CD8-positive, alpha-beta memory T cell (primary cell): ENCODE measurements around the gene DMRTC2. TPM values are rescaled to one million over a fixed set of nuclear protein-coding genes. Genes with fewer than 3 reads are reported as not detected.
"Not testable (repeated sequence)": the region's sequence is repeated elsewhere in the genome, so short reads cannot be mapped to it uniquely, and the experiment has no call there.

Experiments
- CTCF ChIA-PET: fragments of 350-600 bp; sonication (Branson Sonifier 250); formaldehyde crosslinking; loops from one replicate; lab custom pipeline; 2021; ENCODE audit warnings: antibody characterized with exemption; lab: Charles Lee
- POLR2A ChIA-PET: fragments of 350-600 bp; sonication (Branson Sonifier 250); formaldehyde crosslinking; loops from one replicate; lab custom pipeline; 2021; ENCODE audit warnings: antibody characterized with exemption; lab: Charles Lee
- DNase-seq, 5 donors: peaks; one replicate each; pipeline versions ENCODE4 v3.0.0 to v3.0.0-alpha.2; 2020 to 2022; ENCODE audit warnings: mixed read lengths in 1 of 5
- H3K27ac ChIP-seq: one replicate; pipeline ENCODE4 v1.7.0; 2013; ENCODE audit warnings: low read depth, mild to moderate bottlenecking, low read length, moderate library complexity
- H3K27me3 ChIP-seq: 2 replicates; pipeline ENCODE4 v1.7.0; 2013; ENCODE audit warnings: low read length, mild to moderate bottlenecking; ENCODE audit not compliant: insufficient read depth, poor library complexity, severe bottlenecking
- H3K36me3 ChIP-seq: 2 replicates; pipeline ENCODE4 v1.7.0; 2013; ENCODE audit warnings: mild to moderate bottlenecking, low read length, moderate library complexity; ENCODE audit not compliant: insufficient read depth
- H3K4me1 ChIP-seq: 2 replicates; pipeline ENCODE4 v1.7.0; 2013; ENCODE audit warnings: mild to moderate bottlenecking, low read length, moderate library complexity; ENCODE audit not compliant: insufficient read depth
- H3K4me3 ChIP-seq: 2 replicates; pipeline ENCODE4 v1.7.0; 2013; ENCODE audit warnings: mild to moderate bottlenecking, low read length
- H3K9me3 ChIP-seq: 2 replicates; pipeline ENCODE4 v1.7.0; 2013; ENCODE audit warnings: mild to moderate bottlenecking, low read length
- H3K27ac Mint-ChIP-seq, 8 donors: one replicate each; pipeline ENCODE4 v1.8.0; 2020 to 2021; ENCODE audit warnings: mixed read lengths in 8 of 8, mild to moderate bottlenecking in 6 of 8, inconsistent platforms in 3 of 8, moderate library complexity in 3 of 8
- H3K27me3 Mint-ChIP-seq, 2 donors: one replicate each; pipeline ENCODE4 v1.8.0; 2020 to 2021; ENCODE audit warnings: mixed read lengths in 2 of 2, mild to moderate bottlenecking in 1 of 2, moderate library complexity in 1 of 2
- H3K36me3 Mint-ChIP-seq, 3 donors: one replicate each; pipeline ENCODE4 v1.8.0; 2020 to 2021; ENCODE audit warnings: mixed read lengths in 3 of 3, inconsistent platforms in 1 of 3, mild to moderate bottlenecking in 1 of 3
- H3K4me1 Mint-ChIP-seq, 3 donors: one replicate each; pipeline ENCODE4 v1.8.0; 2020 to 2021; ENCODE audit warnings: mixed read lengths in 3 of 3, inconsistent platforms in 1 of 3, mild to moderate bottlenecking in 1 of 3
- H3K4me3 Mint-ChIP-seq, 7 donors: one replicate each; pipeline ENCODE4 v1.8.0; 2020 to 2021; ENCODE audit warnings: mixed read lengths in 7 of 7, mild to moderate bottlenecking in 6 of 7, moderate library complexity in 4 of 7, inconsistent platforms in 2 of 7
- H3K9me3 Mint-ChIP-seq, 5 donors: one replicate each; pipeline ENCODE4 v1.8.0; 2020 to 2022; ENCODE audit warnings: mixed read lengths in 5 of 5, mild to moderate bottlenecking in 3 of 5, moderate library complexity in 2 of 5, inconsistent platforms in 1 of 5
- polyA plus RNA-seq: library from polyadenylated mRNA; unstranded; fragments of 300-500 nt; fragmentation: Illumina TruSeq; gene quantifications from one replicate; pipeline ENCODE4 v1.2.3, GENCODE V29; 2021
- total RNA-seq, 2 experiments: library from RNA; stranded (reverse); gene quantifications; one replicate each; pipeline ENCODE4 v1.2.3, GENCODE V29; 2021

DMRTC2 gene
- total and polyA plus RNA-seq, 3 experiments from 2014 or later: not detected

DNA sequence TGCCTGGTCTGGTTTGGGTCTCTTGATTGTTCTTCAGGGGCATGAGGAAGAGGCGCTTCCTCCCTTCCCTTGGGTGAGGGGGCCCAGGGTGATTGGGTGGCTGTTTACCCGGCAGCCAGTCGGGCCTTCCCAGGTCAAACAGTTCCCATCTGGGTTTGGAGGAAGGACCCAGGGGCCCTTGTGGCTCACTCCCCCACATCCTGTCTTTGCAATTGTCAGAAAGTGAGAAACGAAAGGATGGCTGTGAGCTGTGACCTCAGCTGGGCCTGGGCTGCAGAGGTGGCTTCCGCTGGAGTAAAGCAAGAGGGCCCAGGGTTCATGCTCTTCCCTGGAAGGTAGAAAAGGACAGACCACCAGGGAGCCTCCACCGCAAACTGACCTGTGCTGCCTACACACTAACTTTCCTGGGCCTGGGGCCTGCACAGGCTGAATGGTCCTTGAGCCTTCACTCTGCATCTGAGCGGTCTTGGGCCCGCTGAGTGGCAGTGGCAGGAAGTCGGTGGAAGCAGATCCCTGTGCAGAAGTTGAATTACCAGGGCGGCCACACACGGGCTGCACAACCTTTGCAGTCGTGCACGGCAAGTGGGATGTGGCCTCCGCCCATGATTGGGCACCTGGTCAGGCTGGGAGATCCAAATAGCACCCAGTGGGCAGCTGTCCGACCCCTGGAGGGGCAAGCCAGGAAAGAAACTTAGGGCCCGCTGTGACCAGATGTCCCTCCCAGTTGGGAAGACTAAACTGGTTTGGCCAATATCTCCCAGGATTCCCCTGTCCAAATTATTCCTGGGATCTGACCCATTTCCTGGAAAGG lies 26.9 kb downstream of the DMRTC2 start:
- H3K27me3 Mint-ChIP-seq: no peaks in the 10 kb centered on the region
- peak overlapping the region; percentile 3 for H3K4me3 ChIP-seq

DNA sequence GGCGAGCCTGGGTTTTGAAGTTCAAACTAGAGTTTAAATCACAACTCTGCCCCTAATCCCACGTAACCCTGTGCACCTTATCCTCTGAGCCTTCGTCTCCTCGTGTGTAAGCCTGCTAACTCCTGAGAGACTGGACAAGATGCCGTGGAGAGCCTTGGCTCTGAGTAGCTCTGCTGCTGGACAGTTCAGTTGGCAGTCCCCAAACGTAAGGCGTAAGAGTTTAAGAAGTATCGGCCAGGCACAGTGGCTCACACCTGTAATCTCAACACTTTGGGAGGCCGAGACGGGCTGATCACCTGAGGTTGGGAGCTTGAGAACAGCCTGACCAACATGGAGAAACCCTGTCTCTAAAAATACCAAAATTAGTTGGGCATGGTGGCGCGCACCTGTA lies 27.5 kb downstream of the DMRTC2 start:
- Mint-ChIP-seq H3K27ac (peak overlapping the region; percentile 56 to 99 (median 98)), H3K9me3 (no peaks in the 10 kb centered on the region), H3K4me1 (peaks cover 66 to 90% (median 79%) of the 10 kb centered on the region in 3 donors), H3K4me3 (peak overlapping the region in 1 of 7 donors; percentile 11), H3K36me3 (peaks cover 4 to 44% (median 8%) of the 10 kb centered on the region in 3 donors), H3K27me3 (no peaks in the 10 kb centered on the region)
- POLR2A ChIA-PET: interaction anchor here (0.8 to 8.6 kb wide), 8 partner anchors 10 to 78 kb away, joined by 3 to 190 read pairs (median 13); partner anchors contain the start of genes ARHGEF1 and RPS19
- Histone ChIP-seq H3K36me3 (peaks cover 25% of the 10 kb centered on the region), H3K27ac (peak overlapping the region; percentile 52), H3K27me3 (no peaks in the 10 kb centered on the region), H3K4me1 (peaks cover 100% of the 10 kb centered on the region), H3K9me3 (no peaks in the 10 kb centered on the region), H3K4me3 (peak overlapping the region; percentile 3)
- CTCF ChIA-PET: interaction anchor here (1.3 to 16.3 kb wide), 15 partner anchors 9 to 85 kb away, joined by 3 to 227 read pairs (median 19); partner anchors contain the start of genes ARHGEF1, ERFL, RABAC1 and RPS19
- DNase-seq: no peak

More for the DNA sequence above, 26.9 kb downstream of the DMRTC2 start:
- peak overlapping the region; percentile 92 to 99 (median 98) for H3K27ac Mint-ChIP-seq
- peak; percentile 44 to 83 (median 77) for DNase-seq
- CTCF ChIA-PET: interaction anchor here (1.3 to 16.3 kb wide), 13 partner anchors 12 to 86 kb away, joined by 3 to 227 read pairs (median 11); partner anchors contain the start of genes ARHGEF1, ERFL and RPS19
- peaks cover 4 to 46% (median 8%) of the 10 kb centered on the region in 3 donors for H3K36me3 Mint-ChIP-seq
- Histone ChIP-seq H3K36me3 (peaks cover 25% of the 10 kb centered on the region), H3K4me1 (peaks cover 100% of the 10 kb centered on the region), H3K27ac (peak overlapping the region; percentile 52), H3K27me3 (no peaks in the 10 kb centered on the region), H3K9me3 (no peaks in the 10 kb centered on the region)
- H3K4me3 Mint-ChIP-seq: peak overlapping the region; percentile 23 to 91 (median 77)
- POLR2A ChIA-PET: interaction anchor here (0.6 to 8.6 kb wide), 7 partner anchors 9 to 75 kb away, joined by 3 to 190 read pairs (median 6); partner anchors contain the start of genes ARHGEF1 and RPS19
- peaks cover 61 to 84% (median 73%) of the 10 kb centered on the region in 3 donors for H3K4me1 Mint-ChIP-seq
- no peaks in the 10 kb centered on the region for H3K9me3 Mint-ChIP-seq

GRCh38 chr19:41872775-41873647 lies 28.2 kb downstream of the DMRTC2 start:
- peak overlapping the region; percentile 35 to 81 (median 64) for H3K4me3 Mint-ChIP-seq
- Histone ChIP-seq H3K9me3 (no peaks in the 10 kb centered on the region), H3K27ac (no peak overlapping the region), H3K4me3 (no peak overlapping the region), H3K4me1 (peaks cover 100% of the 10 kb centered on the region), H3K27me3 (no peaks in the 10 kb centered on the region), H3K36me3 (peaks cover 25% of the 10 kb centered on the region)
- H3K27me3 Mint-ChIP-seq: no peaks in the 10 kb centered on the region
- ChIA-PET POLR2A (interaction anchor here (0.7 to 8.6 kb wide), 16 partner anchors 9 to 86 kb away, joined by 3 to 190 read pairs (median 5); partner anchors contain the start of genes ARHGEF1, RABAC1 and RPS19), CTCF (interaction anchor here (1.2 to 16.3 kb wide), 16 partner anchors 9 to 85 kb away, joined by 4 to 227 read pairs (median 16); partner anchors contain the start of genes ARHGEF1, ERFL, RABAC1 and RPS19)
- no peaks in the 10 kb centered on the region for H3K9me3 Mint-ChIP-seq
- peaks cover 68 to 91% (median 79%) of the 10 kb centered on the region in 3 donors for H3K4me1 Mint-ChIP-seq
- DNase-seq: peak; percentile 49 to 79 (median 57)
- peak overlapping the region; percentile 80 to 99 (median 98) for H3K27ac Mint-ChIP-seq
- peaks cover 4 to 37% (median 6%) of the 10 kb centered on the region in 3 donors for H3K36me3 Mint-ChIP-seq

DNA sequence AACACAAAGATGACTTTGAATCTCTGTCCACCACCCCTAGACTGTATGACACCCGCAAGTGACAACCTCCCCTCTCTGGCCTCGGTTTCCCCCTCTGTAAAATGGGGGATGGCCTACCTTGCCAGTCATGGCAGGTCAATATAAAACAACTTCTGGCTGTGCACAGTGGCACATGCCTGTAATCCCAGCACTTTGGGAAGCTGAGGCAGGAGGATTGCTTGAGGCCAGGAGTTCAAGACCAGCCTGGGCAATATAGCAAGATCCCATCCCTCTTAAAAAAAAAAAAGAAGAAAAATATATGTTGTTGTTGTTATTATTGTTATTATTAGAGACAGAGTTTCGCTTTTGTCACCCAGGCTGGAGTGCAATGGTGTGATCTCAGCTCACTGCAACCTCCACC lies 31.1 kb downstream of the DMRTC2 start:
- DNase-seq, H3K9me3 Mint-ChIP-seq, H3K36me3 ChIP-seq, H3K9me3 ChIP-seq, H3K27me3 ChIP-seq, H3K27me3 Mint-ChIP-seq: not testable (repeated sequence)
- Histone ChIP-seq H3K4me3 (peak overlapping the region; percentile 40), H3K4me1 (peaks cover 98% of the 10 kb centered on the region), H3K27ac (peak overlapping the region; percentile 82)
- Mint-ChIP-seq H3K36me3 (peaks cover 4 to 10% (median 4%) of the 10 kb centered on the region in 3 donors), H3K4me1 (peaks cover 65 to 93% (median 70%) of the 10 kb centered on the region in 3 donors), H3K27ac (peak overlapping the region; percentile 97 to 100 (median 99)), H3K4me3 (peak overlapping the region; percentile 69 to 89 (median 77))
- ChIA-PET CTCF (interaction anchor here (1.0 to 16.3 kb wide), 11 partner anchors 11 to 82 kb away, joined by 3 to 227 read pairs (median 27); partner anchors contain the start of genes ARHGEF1, ERFL, RABAC1 and RPS19), POLR2A (interaction anchor here (0.7 to 8.6 kb wide), 8 partner anchors 11 to 1906 kb away, joined by 3 to 190 read pairs (median 8); partner anchors contain the start of genes ARHGEF1 and RPS19)

- H3K9me3 Mint-ChIP-seq: no peaks in the 10 kb centered on the region
- Histone ChIP-seq H3K4me1 (peaks cover 95% of the 10 kb centered on the region), H3K36me3 (no peaks in the 10 kb centered on the region), H3K27me3 (no peaks in the 10 kb centered on the region), H3K9me3 (no peaks in the 10 kb centered on the region), H3K27ac (peak within 1 kb of the TSS; percentile 82), H3K4me3 (peak within 1 kb of the TSS; percentile 49)
- CTCF ChIA-PET: interaction anchor here (1.9 to 16.3 kb wide), 3 partner anchors 10 to 75 kb away, joined by 6 to 227 read pairs (median 53); partner anchors contain the start of gene ARHGEF1
- H3K27ac Mint-ChIP-seq: peak within 1 kb of the TSS; percentile 93 to 100 (median 98)
- DNase-seq: peak in 1 of 5 donors; percentile 49
- POLR2A ChIA-PET: interaction anchor here (2.2 to 8.6 kb wide), 2 partner anchors 11 to 69 kb away, joined by 19 to 190 read pairs; partner anchors contain the start of gene ARHGEF1
- no peaks in the 10 kb centered on the region for H3K36me3 Mint-ChIP-seq
- no peaks in the 10 kb centered on the region for H3K27me3 Mint-ChIP-seq
- peak within 1 kb of the TSS; percentile 23 to 89 (median 71) for H3K4me3 Mint-ChIP-seq
- H3K4me1 Mint-ChIP-seq: peaks cover 60 to 89% (median 66%) of the 10 kb centered on the region in 3 donors
Measured at GRCh38 chr19:41876847-41877832, 32.3 kb downstream of the DMRTC2 start, which contains the start of gene CD79A. Gene CD79A (plus strand): TSS chr19:41877279. CDS start chr19:41877305, 26 bp downstream.
